MM.1S (cell line): Measurements from ENCODE around the gene THUMPD1.

Experiments
- CTCF ChIP-seq: fragments of 300-600 bp; sonication (generic); IDR thresholded peaks from 2 replicates; pipeline ENCODE4 v1.5.1; 2016; ENCODE audit warnings: antibody characterized with exemption, low read length, mixed read lengths
- EZH2 ChIP-seq: fragments of 300-600 bp; sonication (generic); optimal IDR thresholded peaks from 2 replicates; pipeline ENCODE3; 2017; ENCODE audit warnings: low read depth, mild to moderate bottlenecking, antibody characterized with exemption, low read length, mixed read lengths
- EZH2phosphoT487 ChIP-seq: fragments of 300-600 bp; sonication (generic); IDR thresholded peaks from 2 replicates; pipeline ENCODE4 v1.6.1; 2018; ENCODE audit warnings: antibody characterized with exemption, low read length

DNA sequence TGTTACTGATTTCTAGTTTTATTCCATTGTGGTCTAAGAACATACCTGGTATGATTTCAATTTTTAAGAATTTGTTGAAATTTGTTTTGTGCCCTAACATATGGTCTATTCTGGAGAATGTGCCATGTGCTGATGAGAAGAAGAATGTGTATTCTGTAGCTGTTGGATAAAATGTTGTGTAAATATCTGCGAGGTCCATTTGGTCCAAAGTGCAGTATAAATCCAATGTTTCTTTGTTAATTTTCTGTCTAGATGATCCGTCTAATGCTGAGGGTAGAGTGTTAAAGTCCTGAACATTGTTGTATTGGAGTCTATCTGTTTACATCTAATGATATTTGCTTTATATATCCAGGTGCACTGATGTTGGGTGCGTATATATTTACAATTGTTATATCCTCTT lies 32.1 kb upstream of the THUMPD1 start:
- TF ChIP-seq CTCF = no peak
- no peak for TF ChIP-seq EZH2phosphoT487
- no peak for TF ChIP-seq EZH2
